ENCODE measurements around the gene ACD. TPM values are rescaled to one million over a fixed set of nuclear protein-coding genes. Genes with fewer than 3 reads are reported as not detected.

Gene ACD
- total and polyA plus RNA-seq, 9 of the 15 experiments (the other 6 are each of a cell fraction or from before 2014, with no cell fraction given), result 4.2 to 47.4 (median 19.2) TPM

DNA sequence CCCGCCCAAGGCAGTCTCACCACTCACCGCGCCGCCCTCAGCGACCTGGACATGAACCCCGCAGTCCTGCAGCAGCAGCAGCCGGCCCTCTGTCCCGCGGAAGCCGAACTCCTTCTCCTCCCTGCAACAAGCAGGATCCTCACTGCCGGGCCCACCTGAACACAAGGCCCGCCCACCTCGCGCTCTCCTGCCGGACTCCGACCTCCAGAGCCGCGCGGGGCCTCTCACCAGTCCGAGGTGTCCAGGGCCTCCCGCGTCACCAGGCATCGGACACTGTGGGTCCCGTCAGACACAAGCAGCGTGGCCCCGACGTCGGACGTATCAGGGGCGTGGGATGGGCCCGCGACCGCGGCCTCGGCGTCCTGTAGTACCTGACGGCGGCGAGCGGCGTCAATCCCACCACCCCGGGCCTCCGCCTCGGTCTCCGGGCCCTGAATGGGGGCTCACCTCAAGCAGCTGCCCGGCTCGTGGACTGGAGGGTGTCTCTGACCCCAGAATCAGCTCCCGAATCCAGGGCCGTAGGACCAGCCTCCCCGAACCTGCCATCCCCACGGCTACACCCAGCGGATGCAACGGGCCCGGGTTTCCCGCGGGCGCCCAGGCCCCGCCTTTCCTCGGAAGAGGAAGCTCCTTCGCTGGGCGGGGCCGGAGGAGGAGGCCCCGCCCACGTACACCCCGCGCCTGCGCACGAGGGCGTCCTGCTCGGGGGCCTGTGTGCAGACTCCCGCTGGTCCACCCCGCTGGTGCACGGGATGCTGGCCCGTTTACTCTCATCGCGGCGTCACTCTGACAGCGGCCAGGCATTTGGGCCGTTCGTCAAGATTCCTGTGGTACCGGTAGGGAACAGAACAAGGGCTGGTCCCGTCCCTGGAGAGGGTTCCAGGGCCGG is at the start of gene ACD (continued):
- TF ChIP-seq, protein P1, sequence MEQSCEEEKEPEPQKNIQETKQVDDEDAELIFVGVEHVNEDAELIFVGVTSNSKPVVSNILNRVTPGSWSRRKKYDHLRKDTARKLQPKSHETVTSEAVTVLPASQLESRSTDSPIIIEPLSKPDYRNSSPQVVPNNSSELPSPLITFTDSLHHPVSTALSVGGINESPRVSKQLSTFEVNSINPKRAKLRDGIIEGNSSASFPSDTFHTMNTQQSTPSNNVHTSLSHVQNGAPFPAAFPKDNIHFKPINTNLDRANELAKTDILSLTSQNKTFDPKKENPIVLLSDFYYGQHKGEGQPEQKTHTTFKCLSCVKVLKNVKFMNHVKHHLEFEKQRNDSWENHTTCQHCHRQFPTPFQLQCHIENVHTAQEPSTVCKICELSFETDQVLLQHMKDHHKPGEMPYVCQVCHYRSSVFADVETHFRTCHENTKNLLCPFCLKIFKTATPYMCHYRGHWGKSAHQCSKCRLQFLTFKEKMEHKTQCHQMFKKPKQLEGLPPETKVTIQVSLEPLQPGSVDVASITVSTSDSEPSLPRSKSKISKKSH (CRISPR knock-in tag; IDR thresholded peaks at IDR 0.05), result no peak
- TF ChIP-seq ZNF551 (CRISPR knock-in tag; IDR thresholded peaks at IDR 0.05), result no peak
- TF ChIP-seq RUNX1 (IDR thresholded peaks at IDR 0.05; ENCODE audit: low read depth), result no peak
- TF ChIP-seq ZNF316 (IDR thresholded peaks at IDR 0.05), result no peak
- peak; percentile 85 for TF ChIP-seq GABPA (tag; conservative IDR thresholded peaks at IDR 0.05; ENCODE audit: low read depth)
- TF ChIP-seq NFXL1 (CRISPR knock-in tag; IDR thresholded peaks at IDR 0.05), result no peak
- TF ChIP-seq SPI1 (IDR thresholded peaks at IDR 0.05; ENCODE audit: borderline replicate concordance, low read depth, low read length), result peak; percentile 54; the same call in 1 of the 2 replicates
- TF ChIP-seq CAMTA2 (CRISPR knock-in tag; conservative IDR thresholded peaks at IDR 0.05), result no peak
- TF ChIP-seq NR1H2 (CRISPR knock-in tag; IDR thresholded peaks at IDR 0.05), result no peak
- TF ChIP-seq MYNN (IDR thresholded peaks at IDR 0.05), result no peak
- no peak for TF ChIP-seq MYNN (CRISPR knock-in tag; IDR thresholded peaks at IDR 0.05)
- TF ChIP-seq, protein P2, sequence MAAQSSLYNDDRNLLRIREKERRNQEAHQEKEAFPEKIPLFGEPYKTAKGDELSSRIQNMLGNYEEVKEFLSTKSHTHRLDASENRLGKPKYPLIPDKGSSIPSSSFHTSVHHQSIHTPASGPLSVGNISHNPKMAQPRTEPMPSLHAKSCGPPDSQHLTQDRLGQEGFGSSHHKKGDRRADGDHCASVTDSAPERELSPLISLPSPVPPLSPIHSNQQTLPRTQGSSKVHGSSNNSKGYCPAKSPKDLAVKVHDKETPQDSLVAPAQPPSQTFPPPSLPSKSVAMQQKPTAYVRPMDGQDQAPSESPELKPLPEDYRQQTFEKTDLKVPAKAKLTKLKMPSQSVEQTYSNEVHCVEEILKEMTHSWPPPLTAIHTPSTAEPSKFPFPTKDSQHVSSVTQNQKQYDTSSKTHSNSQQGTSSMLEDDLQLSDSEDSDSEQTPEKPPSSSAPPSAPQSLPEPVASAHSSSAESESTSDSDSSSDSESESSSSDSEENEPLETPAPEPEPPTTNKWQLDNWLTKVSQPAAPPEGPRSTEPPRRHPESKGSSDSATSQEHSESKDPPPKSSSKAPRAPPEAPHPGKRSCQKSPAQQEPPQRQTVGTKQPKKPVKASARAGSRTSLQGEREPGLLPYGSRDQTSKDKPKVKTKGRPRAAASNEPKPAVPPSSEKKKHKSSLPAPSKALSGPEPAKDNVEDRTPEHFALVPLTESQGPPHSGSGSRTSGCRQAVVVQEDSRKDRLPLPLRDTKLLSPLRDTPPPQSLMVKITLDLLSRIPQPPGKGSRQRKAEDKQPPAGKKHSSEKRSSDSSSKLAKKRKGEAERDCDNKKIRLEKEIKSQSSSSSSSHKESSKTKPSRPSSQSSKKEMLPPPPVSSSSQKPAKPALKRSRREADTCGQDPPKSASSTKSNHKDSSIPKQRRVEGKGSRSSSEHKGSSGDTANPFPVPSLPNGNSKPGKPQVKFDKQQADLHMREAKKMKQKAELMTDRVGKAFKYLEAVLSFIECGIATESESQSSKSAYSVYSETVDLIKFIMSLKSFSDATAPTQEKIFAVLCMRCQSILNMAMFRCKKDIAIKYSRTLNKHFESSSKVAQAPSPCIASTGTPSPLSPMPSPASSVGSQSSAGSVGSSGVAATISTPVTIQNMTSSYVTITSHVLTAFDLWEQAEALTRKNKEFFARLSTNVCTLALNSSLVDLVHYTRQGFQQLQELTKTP (IDR thresholded peaks at IDR 0.05; ENCODE audit: low read depth in 1 of 2, partially characterized antibody in 2 of 2), result no peak
- no peak for TF ChIP-seq NELFE (IDR thresholded peaks at IDR 0.05; ENCODE audit: insufficient read depth, insufficient read length)
- TF ChIP-seq SMAD1 (IDR thresholded peaks at IDR 0.05; ENCODE audit: low read depth, low read length, partially characterized antibody), result no peak
- no peak for TF ChIP-seq ELF4 (CRISPR knock-in tag; IDR thresholded peaks at IDR 0.05)
- TF ChIP-seq ZNF263 (CRISPR knock-in tag; IDR thresholded peaks at IDR 0.05; ENCODE audit: borderline replicate concordance), result peak; percentile 46; the same call in 1 of the 2 replicates
- TF ChIP-seq ZNF165 (CRISPR knock-in tag; IDR thresholded peaks at IDR 0.05; ENCODE audit: borderline replicate concordance), result no peak
- TF ChIP-seq NFRKB (IDR thresholded peaks at IDR 0.05; ENCODE audit: low read depth), result no peak
- TF ChIP-seq ATF1 (CRISPR knock-in tag; IDR thresholded peaks at IDR 0.05), result no peak
- TF ChIP-seq ATF1 (tag; IDR thresholded peaks at IDR 0.05), result no peak
- peak; percentile 51 for TF ChIP-seq RBBP5 (IDR thresholded peaks at IDR 0.05; ENCODE audit: borderline replicate concordance, insufficient read depth, low read length, poor library complexity, severe bottlenecking)
- TF ChIP-seq ZC3H4 (CRISPR knock-in tag; IDR thresholded peaks at IDR 0.05; ENCODE audit: borderline replicate concordance), result no peak
- no peak for TF ChIP-seq FOXM1 (IDR thresholded peaks at IDR 0.05; ENCODE audit: low read depth)
- TF ChIP-seq FOXM1 (CRISPR knock-in tag; IDR thresholded peaks at IDR 0.05; ENCODE audit: low read depth), result no peak

Measured in K562 (cell line).